ENCODE data around the gene ATP13A5. TPM values are rescaled to one million over a fixed set of nuclear protein-coding genes. Genes with fewer than 3 reads are reported as not detected.

The ATP13A5 gene
- total RNA-seq, 2 donors from 2014 or later, result 0.59 TPM; not detected in 1

DNA sequence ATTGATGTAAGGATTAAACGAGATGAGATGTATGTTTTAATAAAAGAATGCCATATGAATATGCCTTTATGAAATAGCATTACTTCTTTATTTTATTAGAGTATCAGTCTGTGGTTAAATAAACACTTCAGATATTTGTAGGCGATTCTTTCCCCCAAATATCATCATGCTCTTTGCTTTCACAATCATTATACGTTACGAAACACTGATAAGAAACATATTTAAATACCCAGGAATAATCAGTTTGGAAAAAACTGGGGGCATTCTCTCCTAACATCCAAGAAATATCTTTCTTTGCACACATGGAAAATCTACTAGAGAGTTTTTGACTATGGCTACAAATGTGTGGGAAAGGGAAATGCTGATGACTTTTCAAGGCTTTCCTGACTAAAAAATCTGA lies 142.0 kb downstream of the ATP13A5 start:
- Mint-ChIP-seq H3K36me3 (ENCODE audit: low read depth) (no peaks in the 10 kb centered on the region), H3K27ac (no peak overlapping the region), H3K27me3 (ENCODE audit: insufficient read depth) (peaks cover 6% of the 10 kb centered on the region), H3K9me3 (no peaks in the 10 kb centered on the region), H3K4me1 (peaks cover 2% of the 10 kb centered on the region), H3K4me3 (no peak overlapping the region)
- H3K4me3 ChIP-seq (ENCODE audit: low read length), result no peak overlapping the region
- 93 to 98% methylated on average over 3 of the region's 4 CpGs for WGBS, 2 experiments (ENCODE audit: insufficient coverage in 1 of 2, insufficient read length in 1 of 2)
- H3K9me3 ChIP-seq (ENCODE audit: control insufficient read depth, low read length), result no peaks in the 10 kb centered on the region
- TF ChIP-seq, protein P1, sequence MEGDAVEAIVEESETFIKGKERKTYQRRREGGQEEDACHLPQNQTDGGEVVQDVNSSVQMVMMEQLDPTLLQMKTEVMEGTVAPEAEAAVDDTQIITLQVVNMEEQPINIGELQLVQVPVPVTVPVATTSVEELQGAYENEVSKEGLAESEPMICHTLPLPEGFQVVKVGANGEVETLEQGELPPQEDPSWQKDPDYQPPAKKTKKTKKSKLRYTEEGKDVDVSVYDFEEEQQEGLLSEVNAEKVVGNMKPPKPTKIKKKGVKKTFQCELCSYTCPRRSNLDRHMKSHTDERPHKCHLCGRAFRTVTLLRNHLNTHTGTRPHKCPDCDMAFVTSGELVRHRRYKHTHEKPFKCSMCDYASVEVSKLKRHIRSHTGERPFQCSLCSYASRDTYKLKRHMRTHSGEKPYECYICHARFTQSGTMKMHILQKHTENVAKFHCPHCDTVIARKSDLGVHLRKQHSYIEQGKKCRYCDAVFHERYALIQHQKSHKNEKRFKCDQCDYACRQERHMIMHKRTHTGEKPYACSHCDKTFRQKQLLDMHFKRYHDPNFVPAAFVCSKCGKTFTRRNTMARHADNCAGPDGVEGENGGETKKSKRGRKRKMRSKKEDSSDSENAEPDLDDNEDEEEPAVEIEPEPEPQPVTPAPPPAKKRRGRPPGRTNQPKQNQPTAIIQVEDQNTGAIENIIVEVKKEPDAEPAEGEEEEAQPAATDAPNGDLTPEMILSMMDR (conservative IDR thresholded peaks at IDR 0.05), result no peak
- H3K36me3 ChIP-seq (ENCODE audit: control insufficient read depth, insufficient read depth, low read length), result no peaks in the 10 kb centered on the region
- H3K4me1 ChIP-seq (ENCODE audit: control insufficient read depth, insufficient read depth, low read length), result no peaks in the 10 kb centered on the region
- no peak overlapping the region for H3K27ac ChIP-seq (ENCODE audit: low read depth, low read length)
- no peak for DNase-seq
- H3K9ac ChIP-seq (ENCODE audit: extremely low read depth, low read length, poor library complexity, severe bottlenecking), result no peak overlapping the region
- H3K27me3 ChIP-seq (ENCODE audit: control insufficient read depth, insufficient read depth, low read length, poor library complexity, severe bottlenecking), result peaks cover 4% of the 10 kb centered on the region

DNA sequence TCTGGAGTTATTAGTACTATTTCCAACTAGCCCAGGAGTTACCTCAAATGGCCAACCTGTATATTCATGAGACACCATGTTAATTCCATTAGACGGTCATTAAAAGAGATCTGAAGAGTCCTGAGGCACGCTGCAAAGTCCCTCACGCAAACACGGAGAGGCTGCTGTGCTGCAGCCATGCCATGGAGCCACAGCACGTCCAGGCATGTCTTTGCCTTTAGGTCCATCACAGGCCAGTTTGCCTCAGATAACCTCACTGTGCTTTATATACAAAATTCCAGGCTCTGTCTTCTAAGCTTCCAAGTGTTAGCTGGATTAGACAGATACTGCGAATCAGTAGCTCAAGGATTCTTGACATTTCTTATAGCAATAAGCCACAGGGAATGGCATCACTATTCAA lies 147.4 kb downstream of the ATP13A5 start:
- Mint-ChIP-seq H3K27me3 (ENCODE audit: insufficient read depth) (peaks cover 3% of the 10 kb centered on the region), H3K4me1 (peaks cover 35% of the 10 kb centered on the region), H3K27ac (no peak overlapping the region), H3K4me3 (no peak overlapping the region), H3K36me3 (ENCODE audit: low read depth) (no peaks in the 10 kb centered on the region), H3K9me3 (no peaks in the 10 kb centered on the region)
- H3K27ac ChIP-seq (ENCODE audit: low read depth, low read length), result no peak overlapping the region
- H3K9me3 ChIP-seq (ENCODE audit: control insufficient read depth, low read length), result no peaks in the 10 kb centered on the region
- DNase-seq, result no peak
- TF ChIP-seq, protein P1 (conservative IDR thresholded peaks at IDR 0.05), result no peak
- H3K9ac ChIP-seq (ENCODE audit: extremely low read depth, low read length, poor library complexity, severe bottlenecking), result no peak overlapping the region
- H3K4me1 ChIP-seq (ENCODE audit: control insufficient read depth, insufficient read depth, low read length), result peaks cover 21% of the 10 kb centered on the region
- no peak overlapping the region for H3K4me3 ChIP-seq (ENCODE audit: low read length)
- WGBS, 2 experiments (ENCODE audit: insufficient coverage in 1 of 2, insufficient read length in 1 of 2), result 91 to 100% methylated on average over 3 to 6 of the region's 6 CpGs
- H3K27me3 ChIP-seq (ENCODE audit: control insufficient read depth, insufficient read depth, low read length, poor library complexity, severe bottlenecking), result no peaks in the 10 kb centered on the region
- no peaks in the 10 kb centered on the region for H3K36me3 ChIP-seq (ENCODE audit: control insufficient read depth, insufficient read depth, low read length)

DNA sequence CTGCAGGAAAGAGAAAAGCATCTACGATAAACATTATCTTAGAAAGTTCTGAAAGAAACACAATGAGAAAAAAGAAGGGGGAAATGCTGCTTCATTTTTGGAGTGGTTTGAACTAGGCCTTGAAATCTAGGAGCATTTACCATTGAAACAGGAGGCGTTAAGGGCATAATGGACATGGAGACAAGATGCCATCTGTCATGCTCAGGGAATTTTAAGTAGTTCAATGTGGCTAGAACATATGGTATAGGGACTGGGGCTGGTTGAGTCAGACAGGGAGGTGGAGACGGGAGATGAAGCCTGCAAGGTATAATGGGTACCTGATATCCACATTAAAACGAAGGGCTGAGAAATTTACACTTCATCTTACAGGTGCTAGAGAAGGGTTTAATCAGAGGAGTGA lies 147.9 kb downstream of the ATP13A5 start:
- Mint-ChIP-seq H3K4me1 (peaks cover 39% of the 10 kb centered on the region), H3K27ac (no peak overlapping the region)
- WGBS, 2 experiments (ENCODE audit: insufficient coverage in 1 of 2, insufficient read length in 1 of 2), result 91 to 96% methylated on average over 2 to 4 of the region's 4 CpGs

More for the DNA sequence above, 147.9 kb downstream of the ATP13A5 start:
- peaks cover 3% of the 10 kb centered on the region for H3K27me3 Mint-ChIP-seq (ENCODE audit: insufficient read depth)
- Histone ChIP-seq H3K4me3 (ENCODE audit: low read length) (no peak overlapping the region), H3K27me3 (ENCODE audit: control insufficient read depth, insufficient read depth, low read length, poor library complexity, severe bottlenecking) (no peaks in the 10 kb centered on the region), H3K27ac (ENCODE audit: low read depth, low read length) (no peak overlapping the region), H3K9me3 (ENCODE audit: control insufficient read depth, low read length) (no peaks in the 10 kb centered on the region), H3K36me3 (ENCODE audit: control insufficient read depth, insufficient read depth, low read length) (no peaks in the 10 kb centered on the region), H3K4me1 (ENCODE audit: control insufficient read depth, insufficient read depth, low read length) (peaks cover 21% of the 10 kb centered on the region), H3K9ac (ENCODE audit: extremely low read depth, low read length, poor library complexity, severe bottlenecking) (no peak overlapping the region)
- TF ChIP-seq, protein P1 (conservative IDR thresholded peaks at IDR 0.05), result no peak
- H3K4me3 Mint-ChIP-seq, result no peak overlapping the region
- H3K9me3 Mint-ChIP-seq, result no peaks in the 10 kb centered on the region
- H3K36me3 Mint-ChIP-seq (ENCODE audit: low read depth), result no peaks in the 10 kb centered on the region
- no peak for DNase-seq

Measured in endodermal cell (in vitro differentiated cells).